ENCODE measurements around the gene BDKRB1.

GRCh38 chr14:96284430-96284829, 28.4 kb downstream of the BDKRB1 start:
- TF ChIP-seq CTCF (IDR thresholded peaks at IDR 0.05) (no peak), POLR2A (IDR thresholded peaks at IDR 0.05) (no peak)

All from thyroid gland (tissue), 4 donors.